Heart right ventricle (tissue), 16 donors: Measurements from ENCODE around the gene KRT6B. TPM values are rescaled to one million over a fixed set of nuclear protein-coding genes. Genes with fewer than 3 reads are reported as not detected.
"Not testable (repeated sequence)": the region's sequence is repeated elsewhere in the genome, so short reads cannot be mapped to it uniquely, and the experiment has no call there.

Source experiments
- ATAC-seq, 8 donors: fragments of 200-7000 bp; cut with Tn5 transposase; one replicate each; pipeline ENCODE4 v1.9.1; 2020; ENCODE audit warnings: mild to moderate bottlenecking in 8 of 8, moderate library complexity in 8 of 8, moderate number of reproducible peaks in 1 of 8
- DNase-seq, 2 donors: peaks; one replicate each; pipeline ENCODE4 v3.0.0-alpha.2; 2020
- H3K27ac ChIP-seq, 10 donors: fragments of 200-600 bp; sonication (generic) in 2 of 10; one replicate each; pipeline versions ENCODE4 v1.5.0 to v1.8.0; 2020 to 2022; ENCODE audit warnings: mild to moderate bottlenecking in 3 of 10
- H3K27me3 ChIP-seq, 7 donors: fragments of 200-600 bp; one replicate each; pipeline ENCODE4 v1.8.0; 2021 to 2022; ENCODE audit warnings: mild to moderate bottlenecking in 2 of 7
- H3K36me3 ChIP-seq, 9 donors: fragments of 200-600 bp; sonication (generic) in 1 of 9; one replicate each; pipeline versions ENCODE4 v1.5.0 to v1.8.0; 2020 to 2022; ENCODE audit warnings: mild to moderate bottlenecking in 2 of 9
- H3K4me1 ChIP-seq, 9 donors: fragments of 200-600 bp; sonication (generic) in 1 of 9; one replicate each; pipeline versions ENCODE4 v1.5.0 to v1.8.0; 2020 to 2022; ENCODE audit warnings: mild to moderate bottlenecking in 4 of 9
- H3K4me3 ChIP-seq, 10 donors: fragments of 200-600 bp; sonication (generic) in 2 of 10; one replicate each; pipeline versions ENCODE4 v1.5.0 to v1.8.0; 2020 to 2022; ENCODE audit warnings: mild to moderate bottlenecking in 7 of 10, moderate library complexity in 2 of 10
- H3K9me3 ChIP-seq, 11 donors: fragments of 200-600 bp in 10 of 11; sonication (generic) in 2 of 11; one replicate each; pipeline versions ENCODE4 v1.5.0 to v1.8.0; 2013 to 2022; ENCODE audit warnings: mild to moderate bottlenecking in 2 of 11, control low read depth in 1 of 11, moderate library complexity in 1 of 11
- whole genome bisulfite sequencing, 2 donors: extraction: QIAGEN DNeasy Blood & Tissue Kit; methylation state at CpG; one replicate each; pipeline ENCODE4 v1.1.7; 2013; ENCODE audit warnings: inconsistent platforms in 1 of 2; 5-methylcytosine and 5-hydroxymethylcytosine counted together
- intact Hi-C, 10 donors: fragments of 100-400 bp; cut with DNase I; formaldehyde crosslinking; loops; one replicate each; pipeline versions ENCODE4 v1.11.1 to v1.14.2; 2022
- polyA plus RNA-seq, 2 donors: library from polyadenylated mRNA; stranded (reverse); fragments of 200-250 nt; gene quantifications; one replicate each; pipeline ENCODE4 v1.2.3, GENCODE V29; 2013
- total RNA-seq, 10 donors: library from RNA; stranded (reverse); fragmentation: NEBNext Ultra II Directional in 3 of 10; extraction: Animal tissue kit (Norgen Biotek cat#: 25700) in 3 of 10; gene quantifications; one replicate each; pipeline versions ENCODE4 v1.2.1 to v1.2.4, GENCODE V29; 2021 to 2023
- TF ChIP-seq, protein P1 (sequence below), 9 donors: fragments of 200-600 bp; sonication (generic) in 2 of 9; IDR thresholded peaks; one replicate each; pipeline versions ENCODE4 v1.5.0 to v1.8.0; 2021 to 2022; ENCODE audit warnings: antibody characterized with exemption in 9 of 9, mild to moderate bottlenecking in 5 of 9, moderate library complexity in 1 of 9
- donor health status: Arrhythmogenic right ventricular cardiomyopathy.
- donor health status: ischemic (EF 13 %, LVEDD 7.1; RV severe dilation, severe dysfunction).
- donor health status: healthy with polysubstance abuse.
- donor health status: DM: no; HTN: yes; CAD: no.
- donor health status: DM: no; HTN: no; CAD: no.
- donor health status: ischemic (EF 25% LVEDD 6.9; RV normal size, moderate dysfunction).
- donor health status: ischemic (EF 25% LVEDD 5.7; RV mildly dilated, moderate dysfunction).
- donor health status: healthy.
- donor health status: DM: yes; HTN: yes; CAD: no.
- donor health status: Ischemic cardiomyopathy.
- donor health status: ischemic (EF 35%, LVEDD 5.7; RV mildly dilated, moderate dysfunction).
- donor health status: nonischemic (EF 11% LVEDD 7.7; RV severe dilation, severe dysfunction).
- donor health status: DM: yes; HTN: yes; CAD: no.
- donor health status: PGD.
- donor health status: ischemic (EF 29% LVEDD 5.4; RV normal size, mild dysfunction).
- donor health status: nonischemic (EF 23%, LVEDD 6.1; RV moderate dilation, normal function).

The KRT6B gene
- total and polyA plus RNA-seq, 12 donors: 0.06 TPM; not detected in 11

- Histone ChIP-seq H3K27me3 (peaks cover 0 to 13% (median 6%) of the 10 kb centered on the region in 7 donors), H3K4me1 (no peaks in the 10 kb centered on the region), H3K27ac (no peak overlapping the region), H3K9me3 (no peaks in the 10 kb centered on the region), H3K36me3 (no peaks in the 10 kb centered on the region), H3K4me3 (no peak overlapping the region)
- TF ChIP-seq, protein P1, sequence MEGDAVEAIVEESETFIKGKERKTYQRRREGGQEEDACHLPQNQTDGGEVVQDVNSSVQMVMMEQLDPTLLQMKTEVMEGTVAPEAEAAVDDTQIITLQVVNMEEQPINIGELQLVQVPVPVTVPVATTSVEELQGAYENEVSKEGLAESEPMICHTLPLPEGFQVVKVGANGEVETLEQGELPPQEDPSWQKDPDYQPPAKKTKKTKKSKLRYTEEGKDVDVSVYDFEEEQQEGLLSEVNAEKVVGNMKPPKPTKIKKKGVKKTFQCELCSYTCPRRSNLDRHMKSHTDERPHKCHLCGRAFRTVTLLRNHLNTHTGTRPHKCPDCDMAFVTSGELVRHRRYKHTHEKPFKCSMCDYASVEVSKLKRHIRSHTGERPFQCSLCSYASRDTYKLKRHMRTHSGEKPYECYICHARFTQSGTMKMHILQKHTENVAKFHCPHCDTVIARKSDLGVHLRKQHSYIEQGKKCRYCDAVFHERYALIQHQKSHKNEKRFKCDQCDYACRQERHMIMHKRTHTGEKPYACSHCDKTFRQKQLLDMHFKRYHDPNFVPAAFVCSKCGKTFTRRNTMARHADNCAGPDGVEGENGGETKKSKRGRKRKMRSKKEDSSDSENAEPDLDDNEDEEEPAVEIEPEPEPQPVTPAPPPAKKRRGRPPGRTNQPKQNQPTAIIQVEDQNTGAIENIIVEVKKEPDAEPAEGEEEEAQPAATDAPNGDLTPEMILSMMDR (IDR thresholded peaks at IDR 0.05): no peak
- 67 to 79% methylated on average over 1 of the region's 1 CpG for whole genome bisulfite sequencing, 2 donors
- DNase-seq (no peak), ATAC-seq (no peak)
- intact Hi-C loops: no loop called here
Measured at GRCh38 chr12:52455821-52456220, 3.9 kb upstream of the KRT6B start.

GRCh38 chr12:52454411-52455201 lies 2.7 kb upstream of the KRT6B start:
- Histone ChIP-seq H3K4me1 (no peaks in the 10 kb centered on the region), H3K27me3 (peaks cover 0 to 7% (median 0%) of the 10 kb centered on the region in 7 donors), H3K4me3 (no peak overlapping the region), H3K36me3 (no peaks in the 10 kb centered on the region), H3K27ac (no peak overlapping the region), H3K9me3 (no peaks in the 10 kb centered on the region)
- intact Hi-C loops: no loop called here
- DNase-seq (no peak), ATAC-seq (no peak)
- WGBS, 2 donors: 67 to 68% methylated on average over 3 of the region's 3 CpGs
- TF ChIP-seq, protein P1 (IDR thresholded peaks at IDR 0.05): no peak

- TF ChIP-seq, protein P1 (IDR thresholded peaks at IDR 0.05): no peak
- ATAC-seq (no peak), DNase-seq (no peak)
- Histone ChIP-seq H3K4me3 (no peak overlapping the region), H3K27me3 (peaks cover 0 to 27% (median 6%) of the 10 kb centered on the region in 7 donors), H3K4me1 (no peaks in the 10 kb centered on the region), H3K9me3 (no peaks in the 10 kb centered on the region), H3K27ac (no peak overlapping the region), H3K36me3 (no peaks in the 10 kb centered on the region)
- intact Hi-C loops: no loop called here
- WGBS, 2 donors: 51 to 59% methylated on average over 3 of the region's 3 CpGs
Measured at GRCh38 chr12:52448228-52448627, 3.7 kb downstream of the KRT6B start.

- DNase-seq, H3K4me1 ChIP-seq, H3K27ac ChIP-seq, H3K4me3 ChIP-seq, H3K36me3 ChIP-seq, ATAC-seq, H3K9me3 ChIP-seq, intact Hi-C loops: not testable (repeated sequence)
- WGBS, 2 donors: 93 to 95% methylated on average over 11 of the region's 11 CpGs
- peaks cover 0 to 27% (median 11%) of the 10 kb centered on the region in 7 donors for H3K27me3 ChIP-seq
Measured at GRCh38 chr12:52447196-52447595, 4.8 kb downstream of the KRT6B start.
